BE2C (cell line): ENCODE data around the gene RASSF8.
"Not testable (repeated sequence)": the region's sequence is repeated elsewhere in the genome, so short reads cannot be mapped to it uniquely, and the experiment has no call there.

Experiments
- DNase-seq: peaks from one replicate; pipeline ENCODE4 v3.0.0-alpha.2; 2020
- H3K27me3 ChIP-seq: fragments of 250-450 bp; sonication (Bioruptor Pico); 2 replicates; pipeline ENCODE4 v1.5.1; 2020; ENCODE audit warnings: mild to moderate bottlenecking
- H3K36me3 ChIP-seq: fragments of 250-450 bp; sonication (Bioruptor Pico); 2 replicates; pipeline ENCODE4 v1.5.1; 2020; ENCODE audit warnings: mild to moderate bottlenecking
- H3K4me1 ChIP-seq: fragments of 250-450 bp; sonication (Bioruptor Pico); 2 replicates; pipeline ENCODE4 v1.5.1; 2020
- H3K4me3 ChIP-seq: 2 replicates; pipeline ENCODE4 v1.5.1; 2011; ENCODE audit warnings: low read depth, low read length
- H3K9me3 ChIP-seq: fragments of 250-450 bp; sonication (Bioruptor Pico); 2 replicates; pipeline ENCODE4 v1.5.1; 2020
- TF ChIP-seq, protein P1 (sequence below): IDR thresholded peaks from 2 replicates; pipeline ENCODE4 v1.5.1; 2012; ENCODE audit warnings: mild to moderate bottlenecking, low read depth, low read length

Gene RASSF8

DNA sequence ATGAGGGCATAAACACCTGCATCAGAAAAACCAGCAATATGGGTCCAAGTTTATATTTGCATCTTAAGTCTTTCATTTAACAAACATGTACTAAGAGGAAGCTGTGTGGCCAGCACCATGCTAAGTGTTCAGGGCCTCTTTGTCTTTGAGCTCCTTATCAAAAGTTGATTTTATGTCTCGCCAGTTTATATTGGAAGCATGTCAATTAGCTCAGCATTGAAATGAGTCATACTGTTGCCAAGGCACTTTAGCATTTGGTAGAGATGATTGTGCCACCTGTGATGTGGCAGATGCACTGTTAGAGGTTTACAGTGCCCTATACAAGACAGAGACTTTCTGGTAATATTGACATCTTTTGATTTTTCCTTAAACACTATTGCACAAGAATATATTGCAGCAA is 97.9 kb downstream of the RASSF8 start:
- Histone ChIP-seq H3K9me3 (no peaks in the 10 kb centered on the region; the same call in 1 of the 2 replicates), H3K4me3 (no peak overlapping the region), H3K4me1 (no peaks in the 10 kb centered on the region), H3K27me3 (no peaks in the 10 kb centered on the region), H3K36me3 (no peaks in the 10 kb centered on the region)
- no peak for DNase-seq
- TF ChIP-seq, protein P1, sequence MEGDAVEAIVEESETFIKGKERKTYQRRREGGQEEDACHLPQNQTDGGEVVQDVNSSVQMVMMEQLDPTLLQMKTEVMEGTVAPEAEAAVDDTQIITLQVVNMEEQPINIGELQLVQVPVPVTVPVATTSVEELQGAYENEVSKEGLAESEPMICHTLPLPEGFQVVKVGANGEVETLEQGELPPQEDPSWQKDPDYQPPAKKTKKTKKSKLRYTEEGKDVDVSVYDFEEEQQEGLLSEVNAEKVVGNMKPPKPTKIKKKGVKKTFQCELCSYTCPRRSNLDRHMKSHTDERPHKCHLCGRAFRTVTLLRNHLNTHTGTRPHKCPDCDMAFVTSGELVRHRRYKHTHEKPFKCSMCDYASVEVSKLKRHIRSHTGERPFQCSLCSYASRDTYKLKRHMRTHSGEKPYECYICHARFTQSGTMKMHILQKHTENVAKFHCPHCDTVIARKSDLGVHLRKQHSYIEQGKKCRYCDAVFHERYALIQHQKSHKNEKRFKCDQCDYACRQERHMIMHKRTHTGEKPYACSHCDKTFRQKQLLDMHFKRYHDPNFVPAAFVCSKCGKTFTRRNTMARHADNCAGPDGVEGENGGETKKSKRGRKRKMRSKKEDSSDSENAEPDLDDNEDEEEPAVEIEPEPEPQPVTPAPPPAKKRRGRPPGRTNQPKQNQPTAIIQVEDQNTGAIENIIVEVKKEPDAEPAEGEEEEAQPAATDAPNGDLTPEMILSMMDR: no peak

DNA sequence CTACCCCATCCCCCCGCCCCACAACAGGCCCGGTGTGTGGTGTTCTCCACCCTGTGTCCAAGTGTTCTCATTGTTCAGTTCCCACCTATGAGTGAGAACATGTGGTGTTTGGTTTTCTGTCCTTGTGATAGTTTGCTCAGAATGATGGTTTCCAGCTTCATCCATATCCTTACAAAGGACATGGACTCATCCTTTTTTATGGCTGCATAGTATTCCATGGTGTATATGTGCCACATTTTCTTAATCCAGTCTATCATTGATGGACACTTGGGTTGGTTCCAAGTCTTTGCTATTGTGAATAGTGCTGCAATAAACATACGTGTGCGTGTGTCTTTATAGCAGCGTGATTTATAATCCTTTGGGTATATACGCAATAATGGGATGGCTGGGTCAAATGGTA is 98.8 kb downstream of the RASSF8 start:
- H3K27me3 ChIP-seq, H3K36me3 ChIP-seq, H3K4me3 ChIP-seq, H3K9me3 ChIP-seq, DNase-seq, H3K4me1 ChIP-seq: not testable (repeated sequence)

- Histone ChIP-seq H3K9me3 (no peaks in the 10 kb centered on the region; the same call in 1 of the 2 replicates), H3K27me3 (no peaks in the 10 kb centered on the region), H3K36me3 (no peaks in the 10 kb centered on the region), H3K4me1 (no peaks in the 10 kb centered on the region), H3K4me3 (no peak overlapping the region)
- TF ChIP-seq, protein P1: peak; percentile 20
- no peak for DNase-seq
These were observed 99.8 kb downstream of the RASSF8 start for GRCh38 chr12:26058308-26058707.

DNA sequence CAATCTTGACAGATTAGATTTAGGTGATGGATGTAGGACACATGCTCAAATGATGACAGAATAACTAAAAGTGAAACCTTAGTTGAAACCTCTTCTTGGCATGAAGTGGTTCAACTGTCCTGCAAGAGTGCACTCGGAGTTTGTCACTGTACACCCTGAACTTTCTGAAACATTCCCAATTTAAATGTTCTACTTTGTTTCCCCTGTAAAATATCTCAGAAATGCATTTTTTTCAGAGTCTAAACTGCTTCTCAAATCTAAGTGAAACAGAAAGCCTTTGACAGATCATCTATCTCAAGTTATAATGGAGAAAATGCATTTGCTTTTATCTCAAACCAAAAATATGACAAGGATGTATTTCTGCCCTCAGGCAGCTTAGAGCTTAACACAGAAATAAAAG is 100.3 kb downstream of the RASSF8 start:
- H3K4me3 ChIP-seq: no peak overlapping the region
- no peak for DNase-seq

GRCh38 chr12:26062006-26062405 is 103.5 kb downstream of the RASSF8 start:
- TF ChIP-seq, protein P1: no peak

More for the DNA sequence above, 100.3 kb downstream of the RASSF8 start:
- Histone ChIP-seq H3K4me1 (no peaks in the 10 kb centered on the region), H3K27me3 (no peaks in the 10 kb centered on the region), H3K36me3 (no peaks in the 10 kb centered on the region), H3K9me3 (no peaks in the 10 kb centered on the region; the same call in 1 of the 2 replicates)
- TF ChIP-seq, protein P1: no peak

GRCh38 chr12:26062566-26062965 is 104.1 kb downstream of the RASSF8 start:
- DNase-seq: no peak
- Histone ChIP-seq H3K27me3 (no peaks in the 10 kb centered on the region), H3K4me3 (no peak overlapping the region), H3K4me1 (no peaks in the 10 kb centered on the region), H3K36me3 (no peaks in the 10 kb centered on the region), H3K9me3 (no peaks in the 10 kb centered on the region; the same call in 1 of the 2 replicates)
- TF ChIP-seq, protein P1: no peak

More at GRCh38 chr12:26062006-26062405, 103.5 kb downstream of the RASSF8 start:
- Histone ChIP-seq H3K27me3 (no peaks in the 10 kb centered on the region), H3K9me3 (no peaks in the 10 kb centered on the region; the same call in 1 of the 2 replicates), H3K4me3 (no peak overlapping the region), H3K36me3 (no peaks in the 10 kb centered on the region), H3K4me1 (no peaks in the 10 kb centered on the region)
- DNase-seq: no peak

DNA sequence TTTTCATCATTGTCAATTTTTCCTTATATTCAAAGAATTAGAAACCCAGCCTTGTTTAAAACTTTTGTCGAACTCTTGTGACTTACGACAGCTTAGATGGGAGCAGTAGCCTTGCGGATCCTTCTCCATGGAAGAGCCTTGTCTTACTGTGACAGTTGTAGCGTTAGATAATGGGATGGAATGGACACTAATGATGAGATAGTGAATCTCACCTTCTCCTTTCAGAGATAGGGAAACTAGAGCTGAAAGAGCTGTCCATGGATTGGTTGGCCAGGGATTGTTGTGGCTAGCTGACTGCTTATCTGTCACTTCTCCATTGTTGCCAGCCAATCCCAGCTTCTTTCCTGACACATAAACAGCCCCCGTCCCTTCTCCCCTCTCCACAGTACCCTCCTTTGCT is 107.0 kb downstream of the RASSF8 start:
- Histone ChIP-seq H3K36me3 (no peaks in the 10 kb centered on the region), H3K4me1 (no peaks in the 10 kb centered on the region), H3K4me3 (no peak overlapping the region), H3K9me3 (no peaks in the 10 kb centered on the region), H3K27me3 (no peaks in the 10 kb centered on the region)
- TF ChIP-seq, protein P1: no peak
- DNase-seq: no peak
